Measurements from ENCODE around the gene DNAJC22.

GRCh38 chr12:49336645-49337584 lies 9.8 kb upstream of the DNAJC22 start, which contains the start of gene C1QL4:
- no peak for TF ChIP-seq POLR2A (IDR thresholded peaks at IDR 0.05)
- TF ChIP-seq, protein P1, sequence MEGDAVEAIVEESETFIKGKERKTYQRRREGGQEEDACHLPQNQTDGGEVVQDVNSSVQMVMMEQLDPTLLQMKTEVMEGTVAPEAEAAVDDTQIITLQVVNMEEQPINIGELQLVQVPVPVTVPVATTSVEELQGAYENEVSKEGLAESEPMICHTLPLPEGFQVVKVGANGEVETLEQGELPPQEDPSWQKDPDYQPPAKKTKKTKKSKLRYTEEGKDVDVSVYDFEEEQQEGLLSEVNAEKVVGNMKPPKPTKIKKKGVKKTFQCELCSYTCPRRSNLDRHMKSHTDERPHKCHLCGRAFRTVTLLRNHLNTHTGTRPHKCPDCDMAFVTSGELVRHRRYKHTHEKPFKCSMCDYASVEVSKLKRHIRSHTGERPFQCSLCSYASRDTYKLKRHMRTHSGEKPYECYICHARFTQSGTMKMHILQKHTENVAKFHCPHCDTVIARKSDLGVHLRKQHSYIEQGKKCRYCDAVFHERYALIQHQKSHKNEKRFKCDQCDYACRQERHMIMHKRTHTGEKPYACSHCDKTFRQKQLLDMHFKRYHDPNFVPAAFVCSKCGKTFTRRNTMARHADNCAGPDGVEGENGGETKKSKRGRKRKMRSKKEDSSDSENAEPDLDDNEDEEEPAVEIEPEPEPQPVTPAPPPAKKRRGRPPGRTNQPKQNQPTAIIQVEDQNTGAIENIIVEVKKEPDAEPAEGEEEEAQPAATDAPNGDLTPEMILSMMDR (IDR thresholded peaks at IDR 0.05), result peak; percentile 41 to 99 (median 72)
